Mesothelial cell of epicardium (in vitro differentiated cells): Measurements from ENCODE around the gene SLC8A1. TPM values are rescaled to one million over a fixed set of nuclear protein-coding genes. Genes with fewer than 3 reads are reported as not detected.
A peak's percentile ranks its signal among the peaks of the same experiment; 100 is the strongest.

Experiments used
- DNase-seq, 2 experiments: peaks; one replicate each; pipeline ENCODE4 v3.0.0; 2021; ENCODE audit warnings: low spot score in 2 of 2; ENCODE audit not compliant: unreplicated experiment in 2 of 2
- H3K27ac Mint-ChIP-seq: 2 replicates; pipeline ENCODE4 v1.8.0; 2021; ENCODE audit warnings: mixed read lengths
- H3K27me3 Mint-ChIP-seq: 2 replicates; pipeline ENCODE4 v1.8.0; 2021; ENCODE audit warnings: low read depth, mixed read lengths
- H3K36me3 Mint-ChIP-seq: 2 replicates; pipeline ENCODE4 v1.8.0; 2021; ENCODE audit warnings: mixed read lengths
- H3K4me1 Mint-ChIP-seq: 2 replicates; pipeline ENCODE4 v1.8.0; 2021; ENCODE audit warnings: mixed read lengths
- H3K4me3 Mint-ChIP-seq: 2 replicates; pipeline ENCODE4 v1.8.0; 2021; ENCODE audit warnings: mild to moderate bottlenecking, moderate library complexity, mixed read lengths
- H3K9me3 Mint-ChIP-seq: 2 replicates; pipeline ENCODE4 v1.8.0; 2021; ENCODE audit warnings: mixed read lengths
- total RNA-seq: library from RNA; stranded (reverse); gene quantifications from 3 replicates; pipeline ENCODE4 v1.2.1, GENCODE V29; 2021
- TF ChIP-seq, protein P1 (sequence below): fragments of 200-600 bp; sonication (generic); IDR thresholded peaks from one replicate; pipeline ENCODE4 v1.5.0; 2021; ENCODE audit warnings: antibody characterized with exemption; ENCODE audit not compliant: unreplicated experiment

The SLC8A1 gene
- total RNA-seq, 1 donor from 2014 or later: 29.6 TPM

DNA sequence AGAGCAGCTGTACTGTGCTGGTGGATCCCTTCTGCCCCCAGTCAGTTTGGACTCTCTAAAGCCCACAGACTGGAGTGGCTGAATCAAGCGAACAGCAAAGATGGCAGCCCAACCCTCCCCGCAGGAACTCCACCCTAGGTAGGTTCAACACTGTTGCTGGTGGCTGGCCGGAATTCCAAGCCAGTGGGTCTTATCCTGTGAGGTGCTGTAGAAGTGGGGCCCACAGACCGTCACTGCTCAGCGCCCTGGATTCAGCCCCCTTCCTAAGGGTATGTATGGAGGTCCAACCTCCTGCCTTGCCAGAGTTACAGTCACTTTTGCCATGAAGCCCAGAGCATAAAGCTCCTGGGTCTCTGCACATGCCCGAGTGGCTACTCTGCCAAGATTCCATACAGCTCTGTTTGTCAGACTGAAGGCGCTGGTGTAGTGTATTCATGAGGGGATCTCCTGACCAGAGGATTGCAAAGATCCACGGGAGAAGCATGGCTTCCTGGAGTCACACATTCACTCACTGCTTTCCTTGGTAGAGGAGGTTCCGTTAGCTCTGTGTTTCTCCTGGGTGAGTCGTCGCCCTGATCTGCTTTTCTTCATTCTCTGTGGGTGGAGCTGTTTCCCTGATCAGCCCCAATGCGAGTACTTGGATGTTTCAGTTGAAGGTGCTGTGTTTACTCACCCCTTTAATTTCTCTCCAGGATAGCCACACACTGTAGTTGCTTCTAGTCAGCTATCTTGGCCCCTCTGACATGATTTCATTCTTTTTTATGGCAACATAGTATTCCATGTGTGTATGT, 379.3 kb downstream of the SLC8A1 start:
- Mint-ChIP-seq H3K4me1 (no peaks in the 10 kb centered on the region), H3K4me3 (no peak overlapping the region), H3K27ac (no peak overlapping the region), H3K9me3 (peaks cover 53% of the 10 kb centered on the region), H3K27me3 (no peaks in the 10 kb centered on the region), H3K36me3 (peaks cover 5% of the 10 kb centered on the region)
- DNase-seq: no peak
- TF ChIP-seq, protein P1, sequence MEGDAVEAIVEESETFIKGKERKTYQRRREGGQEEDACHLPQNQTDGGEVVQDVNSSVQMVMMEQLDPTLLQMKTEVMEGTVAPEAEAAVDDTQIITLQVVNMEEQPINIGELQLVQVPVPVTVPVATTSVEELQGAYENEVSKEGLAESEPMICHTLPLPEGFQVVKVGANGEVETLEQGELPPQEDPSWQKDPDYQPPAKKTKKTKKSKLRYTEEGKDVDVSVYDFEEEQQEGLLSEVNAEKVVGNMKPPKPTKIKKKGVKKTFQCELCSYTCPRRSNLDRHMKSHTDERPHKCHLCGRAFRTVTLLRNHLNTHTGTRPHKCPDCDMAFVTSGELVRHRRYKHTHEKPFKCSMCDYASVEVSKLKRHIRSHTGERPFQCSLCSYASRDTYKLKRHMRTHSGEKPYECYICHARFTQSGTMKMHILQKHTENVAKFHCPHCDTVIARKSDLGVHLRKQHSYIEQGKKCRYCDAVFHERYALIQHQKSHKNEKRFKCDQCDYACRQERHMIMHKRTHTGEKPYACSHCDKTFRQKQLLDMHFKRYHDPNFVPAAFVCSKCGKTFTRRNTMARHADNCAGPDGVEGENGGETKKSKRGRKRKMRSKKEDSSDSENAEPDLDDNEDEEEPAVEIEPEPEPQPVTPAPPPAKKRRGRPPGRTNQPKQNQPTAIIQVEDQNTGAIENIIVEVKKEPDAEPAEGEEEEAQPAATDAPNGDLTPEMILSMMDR: no peak

- DNase-seq: no peak
- TF ChIP-seq, protein P1: no peak
- Mint-ChIP-seq H3K36me3 (peaks cover 2% of the 10 kb centered on the region), H3K27me3 (no peaks in the 10 kb centered on the region), H3K27ac (no peak overlapping the region), H3K4me1 (no peaks in the 10 kb centered on the region), H3K9me3 (peaks cover 27% of the 10 kb centered on the region), H3K4me3 (no peak overlapping the region)
Measured at GRCh38 chr2:40062381-40062780, 389.5 kb downstream of the SLC8A1 start.

DNA sequence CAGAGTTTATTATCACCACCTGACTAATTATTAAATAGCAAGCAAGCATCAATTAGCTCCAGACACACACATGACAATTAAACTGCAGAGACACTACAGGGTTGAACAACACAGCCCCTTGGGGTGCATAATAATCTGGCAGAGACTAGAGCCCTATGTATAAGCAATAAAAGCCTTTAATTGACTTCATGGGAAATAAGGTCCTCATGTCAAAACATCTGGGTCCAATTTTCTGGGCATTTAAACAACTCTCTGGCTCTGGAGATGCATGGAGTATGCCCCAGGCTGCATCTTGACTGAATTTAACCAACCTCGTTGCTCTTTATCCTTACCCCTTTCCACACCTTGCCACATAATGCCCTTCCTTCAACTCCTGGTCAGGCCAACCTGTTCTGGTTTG, 402.1 kb downstream of the SLC8A1 start:
- Mint-ChIP-seq H3K9me3 (no peaks in the 10 kb centered on the region), H3K4me1 (peaks cover 18% of the 10 kb centered on the region), H3K4me3 (no peak overlapping the region), H3K27me3 (peaks cover 13% of the 10 kb centered on the region), H3K36me3 (no peaks in the 10 kb centered on the region), H3K27ac (no peak overlapping the region)
- TF ChIP-seq, protein P1: no peak
- no peak for DNase-seq

GRCh38 chr2:40048506-40048905, 403.4 kb downstream of the SLC8A1 start:
- Mint-ChIP-seq H3K4me1 (peaks cover 18% of the 10 kb centered on the region), H3K27ac (no peak overlapping the region), H3K4me3 (no peak overlapping the region), H3K36me3 (no peaks in the 10 kb centered on the region), H3K9me3 (no peaks in the 10 kb centered on the region), H3K27me3 (peaks cover 13% of the 10 kb centered on the region)
- no peak for DNase-seq
- TF ChIP-seq, protein P1: no peak

DNA sequence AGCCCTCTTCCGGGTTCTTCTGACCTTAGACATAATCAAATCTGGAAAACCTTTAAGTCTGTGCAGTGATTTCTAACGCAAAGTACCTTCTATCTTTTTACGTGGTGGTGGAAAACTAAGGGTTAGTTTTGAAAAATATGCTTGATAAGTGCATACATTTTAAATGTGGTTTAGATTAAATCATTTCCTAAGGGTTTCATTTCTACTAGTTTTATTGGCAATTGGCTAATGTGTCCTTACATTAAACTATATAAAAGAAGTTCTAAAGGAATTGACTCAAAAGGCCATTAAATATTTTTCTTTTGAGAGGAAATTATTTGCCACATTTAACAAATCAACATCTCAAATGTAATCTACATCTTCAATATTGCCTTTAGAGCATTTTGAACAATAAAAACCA, 404.5 kb downstream of the SLC8A1 start:
- Mint-ChIP-seq H3K4me3 (no peak overlapping the region), H3K27me3 (peaks cover 13% of the 10 kb centered on the region), H3K9me3 (no peaks in the 10 kb centered on the region), H3K4me1 (peaks cover 18% of the 10 kb centered on the region), H3K27ac (peak overlapping the region; percentile 22), H3K36me3 (no peaks in the 10 kb centered on the region)
- TF ChIP-seq, protein P1: no peak
- no peak for DNase-seq
